ENCODE results near the gene IRF5. TPM values are rescaled to one million over a fixed set of nuclear protein-coding genes. Genes with fewer than 3 reads are reported as not detected.
A peak's percentile ranks its signal among the peaks of the same experiment; 100 is the strongest.

Gene IRF5
- total RNA-seq, 1 donor = under 0.01 TPM

- peaks cover 3% of the 10 kb centered on the region for H3K9me3 ChIP-seq (ENCODE audit: low read depth, low read length)
- H2AFZ ChIP-seq (ENCODE audit: low read length) = no peak overlapping the region
- H3K4me3 ChIP-seq (ENCODE audit: insufficient read depth, low read length) = no peak overlapping the region
- no peak overlapping the region for H3K4me2 ChIP-seq (ENCODE audit: insufficient read depth, low read length)
- no peak for TF ChIP-seq CTCF (IDR thresholded peaks at IDR 0.05; ENCODE audit: extremely low read depth, low read depth, low read length)
- no peak for DNase-seq (ENCODE audit: insufficient read length, low spot score, missing footprints)
- H3K36me3 ChIP-seq (ENCODE audit: insufficient read depth, low read length) = no peaks in the 10 kb centered on the region
- no peak overlapping the region for H3K27ac ChIP-seq (ENCODE audit: low read depth, low read length)
- H4K20me1 ChIP-seq (ENCODE audit: insufficient read depth, low read length) = no peaks in the 10 kb centered on the region
- H3K27me3 ChIP-seq (ENCODE audit: insufficient read depth, low read length) = peaks cover 3% of the 10 kb centered on the region
- no peaks in the 10 kb centered on the region for H3K4me1 ChIP-seq (ENCODE audit: insufficient read depth, low read length)
- no peaks in the 10 kb centered on the region for H3K79me2 ChIP-seq (ENCODE audit: insufficient read depth, low read length)
Observed at GRCh38 chr7:128899392-128899791, 38.3 kb upstream of the IRF5 start.

- H3K4me1 ChIP-seq (ENCODE audit: insufficient read depth, low read length) = no peaks in the 10 kb centered on the region
- H4K20me1 ChIP-seq (ENCODE audit: insufficient read depth, low read length) = no peaks in the 10 kb centered on the region
- no peak overlapping the region for H3K4me2 ChIP-seq (ENCODE audit: insufficient read depth, low read length)
- peaks cover 3% of the 10 kb centered on the region for H3K9me3 ChIP-seq (ENCODE audit: low read depth, low read length)
- no peak for DNase-seq (ENCODE audit: insufficient read length, low spot score, missing footprints)
- no peaks in the 10 kb centered on the region for H3K36me3 ChIP-seq (ENCODE audit: insufficient read depth, low read length)
- H3K4me3 ChIP-seq (ENCODE audit: insufficient read depth, low read length) = no peak overlapping the region
- H2AFZ ChIP-seq (ENCODE audit: low read length) = no peak overlapping the region
- H3K27ac ChIP-seq (ENCODE audit: low read depth, low read length) = no peak overlapping the region
- TF ChIP-seq CTCF (IDR thresholded peaks at IDR 0.05; ENCODE audit: extremely low read depth, low read depth, low read length) = no peak
- H3K79me2 ChIP-seq (ENCODE audit: insufficient read depth, low read length) = no peaks in the 10 kb centered on the region
- H3K27me3 ChIP-seq (ENCODE audit: insufficient read depth, low read length) = peaks cover 3% of the 10 kb centered on the region
Observed at GRCh38 chr7:128900237-128900636, 37.5 kb upstream of the IRF5 start.

- peak; percentile 67 for DNase-seq (ENCODE audit: insufficient read length, low spot score, missing footprints)
- TF ChIP-seq CTCF (IDR thresholded peaks at IDR 0.05; ENCODE audit: extremely low read depth, low read depth, low read length) = no peak
- no peaks in the 10 kb centered on the region for H3K79me2 ChIP-seq (ENCODE audit: insufficient read depth, low read length)
- H3K4me2 ChIP-seq (ENCODE audit: insufficient read depth, low read length) = no peak overlapping the region
- no peak overlapping the region for H2AFZ ChIP-seq (ENCODE audit: low read length)
- no peaks in the 10 kb centered on the region for H4K20me1 ChIP-seq (ENCODE audit: insufficient read depth, low read length)
- no peak overlapping the region for H3K27ac ChIP-seq (ENCODE audit: low read depth, low read length)
- H3K36me3 ChIP-seq (ENCODE audit: insufficient read depth, low read length) = no peaks in the 10 kb centered on the region
- H3K4me3 ChIP-seq (ENCODE audit: insufficient read depth, low read length) = no peak overlapping the region
- H3K4me1 ChIP-seq (ENCODE audit: insufficient read depth, low read length) = no peaks in the 10 kb centered on the region
- peaks cover 16% of the 10 kb centered on the region for H3K27me3 ChIP-seq (ENCODE audit: insufficient read depth, low read length)
- peaks cover 3% of the 10 kb centered on the region for H3K9me3 ChIP-seq (ENCODE audit: low read depth, low read length)
Observed at GRCh38 chr7:128902761-128903585, 34.8 kb upstream of the IRF5 start.

- Histone ChIP-seq H4K20me1 (ENCODE audit: insufficient read depth, low read length) (no peaks in the 10 kb centered on the region), H3K4me3 (ENCODE audit: insufficient read depth, low read length) (no peak overlapping the region), H3K4me2 (ENCODE audit: insufficient read depth, low read length) (no peak overlapping the region), H3K9me3 (ENCODE audit: low read depth, low read length) (peaks cover 3% of the 10 kb centered on the region), H3K36me3 (ENCODE audit: insufficient read depth, low read length) (no peaks in the 10 kb centered on the region), H3K27me3 (ENCODE audit: insufficient read depth, low read length) (peaks cover 23% of the 10 kb centered on the region), H3K79me2 (ENCODE audit: insufficient read depth, low read length) (no peaks in the 10 kb centered on the region), H2AFZ (ENCODE audit: low read length) (no peak overlapping the region), H3K4me1 (ENCODE audit: insufficient read depth, low read length) (no peaks in the 10 kb centered on the region), H3K27ac (ENCODE audit: low read depth, low read length) (no peak overlapping the region)
- DNase-seq (ENCODE audit: insufficient read length, low spot score, missing footprints) = no peak
- no peak for TF ChIP-seq CTCF (IDR thresholded peaks at IDR 0.05; ENCODE audit: extremely low read depth, low read depth, low read length)
Observed at GRCh38 chr7:128903621-128904361, 33.9 kb upstream of the IRF5 start.
